ENCODE results near the gene PLXNA2. TPM values are rescaled to one million over a fixed set of nuclear protein-coding genes. Genes with fewer than 3 reads are reported as not detected.

The PLXNA2 gene
- polyA plus RNA-seq, 4 donors = 12.4 to 16.7 (median 14.4) TPM

DNA sequence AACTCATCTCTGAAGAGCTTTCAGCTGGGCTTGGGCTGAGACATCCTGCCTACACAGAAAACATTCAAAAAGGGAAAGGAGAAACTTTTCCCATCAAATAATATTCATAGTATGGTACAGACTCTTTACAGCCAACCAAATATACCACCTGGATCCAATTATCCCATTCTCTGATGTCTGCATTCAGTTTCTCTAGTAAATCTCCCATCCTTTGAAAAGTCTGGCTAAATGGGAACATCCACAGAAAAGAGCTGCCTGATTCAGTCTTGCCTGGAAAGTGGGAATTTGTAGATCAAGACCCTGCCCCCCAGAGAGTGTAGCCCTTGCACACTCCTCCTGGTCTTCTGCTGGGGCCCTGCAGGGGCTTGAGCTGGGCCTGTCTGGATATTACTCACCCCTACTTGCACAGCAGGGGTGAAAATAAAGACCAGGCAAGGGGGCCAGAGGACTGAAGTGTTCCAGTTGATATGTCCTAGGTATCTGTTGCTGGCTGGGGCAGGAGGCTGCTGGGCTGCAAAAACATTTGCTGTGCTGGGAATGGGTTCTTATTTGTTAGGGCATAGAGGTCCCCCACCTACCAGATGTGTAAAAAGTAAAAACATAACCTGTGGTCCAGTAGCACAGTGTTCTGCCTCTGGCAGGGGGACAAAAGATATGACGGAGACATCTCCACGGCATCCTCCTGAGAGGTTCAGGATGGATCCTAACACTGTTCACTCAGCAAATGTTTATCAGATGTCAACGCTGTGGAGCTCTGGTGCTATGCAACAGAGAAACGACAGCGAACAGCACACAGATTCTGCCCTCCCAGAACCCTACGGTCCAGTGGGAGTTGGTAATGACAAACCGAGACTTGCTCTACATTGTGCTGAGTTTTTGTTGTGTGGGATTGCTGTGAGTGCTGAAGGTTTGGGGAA, 140.3 kb downstream of the PLXNA2 start:
- no peak for DNase-seq (ENCODE audit: low read depth in 4 of 4, low spot score in 3 of 4)

DNA sequence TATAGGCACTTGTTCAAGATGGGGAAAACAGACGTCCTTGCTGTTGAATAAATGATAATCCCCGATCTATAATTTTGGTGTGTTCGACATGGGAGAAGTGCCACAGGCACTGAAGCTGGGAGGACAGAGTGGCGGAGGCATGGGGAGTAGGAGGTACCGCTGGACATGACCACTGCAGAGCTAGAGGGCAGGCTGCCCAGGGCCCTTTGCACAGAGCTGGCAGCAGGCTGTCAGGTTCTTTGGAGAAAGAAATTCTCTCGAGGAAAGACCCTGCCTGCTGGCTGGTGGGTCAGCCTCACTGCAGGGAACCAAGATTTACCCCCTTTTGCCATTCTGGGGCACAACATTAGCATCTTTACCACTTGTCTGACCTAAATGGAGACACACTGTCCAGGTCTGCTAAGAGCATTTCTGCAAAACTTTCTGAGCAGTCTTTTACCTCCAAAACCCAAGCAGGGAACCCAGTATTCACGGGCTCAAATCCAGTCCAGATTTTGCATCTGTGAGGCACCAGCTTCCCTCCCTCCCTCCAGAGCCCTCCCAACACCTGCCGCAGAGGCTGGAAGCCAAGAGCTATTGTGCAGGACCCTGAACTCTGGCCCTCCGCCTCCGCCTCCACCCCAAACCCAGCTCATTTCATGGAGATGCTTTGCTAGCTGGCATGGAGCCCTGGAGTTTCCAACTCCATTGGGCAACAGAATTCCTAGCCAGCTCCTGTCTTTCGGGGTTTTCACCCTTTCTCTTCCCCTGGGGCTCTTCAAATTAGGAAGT, 142.3 kb downstream of the PLXNA2 start:
- DNase-seq (ENCODE audit: low read depth in 4 of 4, low spot score in 3 of 4) = no peak

DNA sequence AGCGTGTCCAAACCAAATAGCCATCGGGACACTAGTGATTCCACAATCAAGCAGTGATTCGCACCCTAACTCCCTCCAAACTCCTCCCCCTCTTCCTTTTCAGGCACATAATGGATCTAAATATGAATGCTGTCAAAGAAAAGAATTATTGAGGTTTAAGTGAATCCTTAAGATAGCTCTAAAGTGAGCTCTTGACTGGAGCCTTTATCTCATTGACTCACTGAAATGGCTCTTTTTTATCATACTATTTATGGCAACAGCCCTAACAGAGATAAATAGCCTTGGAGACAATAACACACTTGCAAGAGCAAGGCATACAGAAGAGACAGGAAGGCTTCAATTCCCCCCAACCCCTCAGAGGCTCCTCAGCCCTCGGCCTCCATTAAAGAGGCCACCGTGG, 143.3 kb downstream of the PLXNA2 start:
- DNase-seq (ENCODE audit: low read depth in 4 of 4, low spot score in 3 of 4) = no peak

DNA sequence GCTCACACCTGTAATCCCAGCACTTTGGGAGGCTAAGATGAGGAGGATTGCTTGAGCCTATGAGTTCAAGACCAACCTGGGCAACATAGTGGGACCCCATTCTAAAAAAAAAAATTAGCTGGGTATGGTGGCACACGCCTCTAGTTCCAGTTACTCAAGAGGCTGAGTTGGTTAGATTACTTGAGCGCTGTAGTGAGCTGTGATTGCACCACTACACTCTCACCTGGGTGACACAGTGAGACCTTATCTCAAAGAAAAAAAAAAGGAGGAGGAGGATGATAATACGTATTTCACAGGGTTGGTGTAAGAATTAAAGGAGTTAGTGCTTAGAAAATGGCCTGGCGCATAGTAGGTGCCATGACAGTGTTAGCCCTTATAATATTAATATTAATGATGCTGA, 144.1 kb downstream of the PLXNA2 start:
- no peak for DNase-seq (ENCODE audit: low read depth in 4 of 4, low spot score in 3 of 4)

DNA sequence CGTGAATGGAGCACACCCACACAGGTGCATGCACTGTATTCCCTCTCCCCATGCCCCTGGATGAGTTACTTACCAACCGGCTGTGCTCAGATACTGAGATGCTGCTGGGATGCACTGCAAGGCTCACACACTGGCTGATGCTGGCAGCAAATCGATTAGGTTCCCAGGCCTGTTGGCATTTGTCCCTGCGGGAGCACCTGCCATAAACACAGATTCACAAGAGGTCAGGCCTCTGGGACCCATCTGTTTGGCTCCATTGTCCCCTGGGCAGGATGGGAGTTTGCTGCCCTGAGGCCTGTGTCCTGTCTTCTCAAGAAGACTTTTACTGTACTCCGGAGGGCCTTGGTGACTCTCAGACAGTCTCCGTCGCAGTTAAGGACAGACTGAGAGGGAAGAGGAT, 145.4 kb downstream of the PLXNA2 start:
- DNase-seq (ENCODE audit: low read depth in 4 of 4, low spot score in 3 of 4) = no peak

DNA sequence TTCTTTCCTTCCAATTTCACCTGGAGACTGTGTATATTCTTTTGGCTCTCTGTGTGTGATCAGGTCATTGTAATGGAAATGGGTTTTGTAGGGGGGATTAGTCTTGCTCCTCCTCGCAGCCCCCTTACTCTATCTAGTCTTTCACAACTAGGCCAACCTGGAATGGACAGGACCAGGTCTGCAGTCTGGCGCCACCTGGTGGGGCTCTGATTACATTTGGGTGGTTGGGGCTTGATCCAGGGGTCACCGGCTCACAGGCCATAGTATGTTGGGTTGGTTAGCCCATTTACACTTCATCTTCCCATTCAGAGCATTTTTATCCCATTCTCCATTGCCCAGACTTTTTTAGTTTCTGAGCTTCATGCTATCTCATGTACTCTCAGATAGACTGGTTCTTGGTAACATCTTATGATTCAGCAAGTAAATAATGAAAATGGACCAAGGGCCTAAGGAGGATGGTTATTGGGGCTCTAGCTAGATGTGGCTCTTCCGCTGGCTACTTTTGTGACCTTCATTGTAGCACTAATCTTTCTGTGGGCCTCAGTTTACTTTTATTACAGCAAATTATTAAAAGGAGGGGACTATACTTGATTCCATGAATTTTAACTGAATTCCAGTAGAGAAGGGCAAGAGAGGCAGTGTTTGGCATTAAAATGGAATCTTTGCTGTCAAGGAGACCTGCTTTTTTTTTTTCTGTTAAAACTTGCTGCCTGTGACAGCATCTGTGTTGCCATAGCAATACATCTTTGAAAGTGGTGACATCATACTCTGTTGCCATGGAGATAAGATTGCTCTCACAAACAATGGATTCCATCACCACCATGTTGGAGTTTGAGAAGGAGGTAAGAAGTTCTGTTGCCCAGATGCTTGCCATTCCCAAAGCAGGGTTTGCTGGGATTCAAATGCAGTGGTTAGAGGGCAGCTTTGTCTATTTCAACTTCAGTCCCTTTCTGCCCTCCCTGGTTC, 150.1 kb downstream of the PLXNA2 start:
- DNase-seq (ENCODE audit: low read depth in 4 of 4, low spot score in 3 of 4) = peak in 1 of 4 donors; percentile 36

DNA sequence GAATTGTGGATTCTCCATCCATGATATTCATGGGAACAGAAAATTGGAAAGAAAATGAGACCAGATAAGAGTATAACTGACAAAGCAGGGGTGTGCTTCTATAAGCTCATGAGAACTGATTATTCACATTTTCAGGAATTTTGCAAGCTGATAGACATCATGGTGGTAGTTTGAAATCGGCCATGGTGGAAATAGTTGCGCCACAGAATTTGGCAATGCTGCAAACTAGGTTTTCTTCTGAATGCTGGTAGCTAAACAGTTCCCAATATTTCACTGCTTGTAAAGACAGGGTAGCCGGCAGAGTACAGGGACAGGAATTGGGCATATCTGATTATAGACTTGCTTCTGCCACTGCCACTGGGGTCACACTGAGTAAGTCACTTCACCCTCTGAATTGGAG, 151.1 kb downstream of the PLXNA2 start:
- no peak for DNase-seq (ENCODE audit: low read depth in 4 of 4, low spot score in 3 of 4)

DNA sequence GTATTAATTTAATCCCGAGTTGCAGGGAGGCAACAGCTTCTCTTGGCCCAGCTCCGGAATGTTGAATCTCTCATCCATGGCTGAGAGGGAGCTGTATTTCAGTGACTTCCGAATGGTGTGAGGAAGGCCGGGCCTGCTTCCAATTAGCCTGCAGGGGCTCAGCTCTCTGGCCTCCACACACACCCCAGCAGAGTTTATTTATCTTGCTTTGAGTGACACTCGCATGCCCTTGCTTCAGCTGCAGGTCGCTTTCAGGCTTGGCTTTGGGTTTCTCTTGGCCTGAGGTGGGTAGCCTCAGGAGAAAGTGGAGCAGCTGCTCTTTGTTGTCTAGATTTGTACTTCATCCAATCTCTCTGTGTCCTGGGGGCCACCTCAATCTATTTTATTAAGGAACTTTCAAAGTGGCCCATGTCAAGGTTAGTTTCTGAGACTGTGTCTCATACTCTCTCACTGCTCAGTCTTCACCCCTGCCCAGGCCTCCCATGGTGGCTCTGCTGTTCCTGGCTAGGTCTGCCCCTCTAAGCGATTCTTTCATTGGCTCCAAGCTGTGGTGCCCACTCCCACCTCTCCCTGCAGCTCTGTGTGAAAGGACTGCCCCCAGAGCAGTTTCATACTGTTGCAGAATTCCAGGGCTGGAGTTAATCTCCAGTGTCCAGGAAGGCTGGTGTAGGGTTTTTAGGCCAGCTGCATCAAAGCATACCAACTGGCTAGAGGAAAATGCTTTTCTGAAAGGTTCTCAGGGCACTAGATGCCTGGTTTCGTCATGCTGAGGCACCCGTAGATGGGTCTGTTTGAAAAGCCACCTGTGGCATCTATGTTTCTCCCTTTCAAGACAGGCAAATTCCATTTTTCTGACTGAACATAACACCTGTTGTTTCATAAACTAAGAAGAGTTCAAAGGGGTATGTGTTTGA, 153.5 kb downstream of the PLXNA2 start:
- DNase-seq (ENCODE audit: low read depth in 4 of 4, low spot score in 3 of 4) = no peak

DNA sequence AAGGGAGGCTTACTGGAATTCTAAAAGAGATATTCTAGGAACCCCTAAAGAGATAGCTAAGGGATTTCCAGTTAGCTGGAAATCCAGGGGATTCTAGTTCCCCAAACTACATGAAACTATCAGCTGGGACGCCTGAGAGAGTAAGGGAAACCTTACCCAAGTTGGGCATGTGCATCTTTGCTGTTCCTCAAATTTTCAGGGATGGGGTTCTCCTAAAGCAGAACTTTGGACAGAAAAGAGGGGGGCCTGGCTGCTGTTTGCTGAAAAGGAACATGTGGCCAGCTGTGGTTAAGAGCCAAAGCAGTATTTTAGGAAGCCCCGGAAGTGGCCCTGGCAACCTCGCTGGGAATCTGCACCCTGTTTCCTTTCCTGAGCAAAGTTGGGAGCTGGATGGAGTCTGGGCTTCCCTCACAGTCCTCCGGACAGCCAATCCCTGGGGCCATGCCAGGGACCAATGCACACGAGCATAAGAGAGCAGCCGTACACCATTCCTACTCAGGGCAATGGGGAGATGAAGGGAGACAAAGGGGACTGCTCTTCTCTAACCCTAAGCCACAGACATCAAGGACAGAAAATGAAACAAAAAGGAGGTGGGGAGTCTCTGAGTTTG, 154.3 kb downstream of the PLXNA2 start:
- no peak for DNase-seq (ENCODE audit: low read depth in 4 of 4, low spot score in 3 of 4)

DNA sequence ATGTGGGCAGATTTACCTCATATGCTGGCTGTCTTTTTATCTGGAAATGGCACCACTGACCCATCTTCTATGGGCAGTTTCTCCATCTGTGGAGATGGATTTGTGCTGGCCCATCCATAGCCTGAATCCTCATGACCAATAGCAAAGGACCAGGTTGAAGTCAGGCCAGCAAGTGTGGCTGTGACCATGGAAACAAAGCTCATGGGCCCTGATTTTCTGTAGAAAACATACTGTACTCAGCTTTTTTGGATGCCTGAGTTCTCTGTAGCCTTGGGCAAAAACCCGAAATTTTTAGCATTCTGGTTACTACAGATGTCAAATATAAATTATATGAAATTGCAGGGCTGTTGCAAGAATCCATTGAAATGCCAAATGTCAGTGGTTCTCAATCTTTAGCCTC, 155.0 kb downstream of the PLXNA2 start:
- no peak for DNase-seq (ENCODE audit: low read depth in 4 of 4, low spot score in 3 of 4)

DNA sequence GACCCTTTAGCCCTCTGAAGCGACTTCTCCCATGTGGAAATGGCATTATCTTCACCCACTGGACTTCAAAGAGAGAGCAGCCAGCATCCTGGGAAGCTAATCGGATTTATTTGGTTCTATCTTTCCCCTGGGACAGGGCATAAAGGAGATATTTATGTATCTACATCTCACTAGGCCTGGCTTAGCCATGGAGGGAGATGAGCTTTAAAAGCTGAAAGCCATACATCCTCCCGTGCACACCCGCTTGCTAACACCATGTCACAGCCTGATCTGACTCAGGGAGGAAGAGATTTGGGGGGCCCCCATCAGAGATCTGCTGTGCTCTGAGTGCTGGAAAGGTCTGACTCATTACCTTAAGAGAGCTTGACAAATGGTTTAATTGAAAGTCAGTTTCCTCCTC, 155.9 kb downstream of the PLXNA2 start:
- no peak for DNase-seq (ENCODE audit: low read depth in 4 of 4, low spot score in 3 of 4)

DNA sequence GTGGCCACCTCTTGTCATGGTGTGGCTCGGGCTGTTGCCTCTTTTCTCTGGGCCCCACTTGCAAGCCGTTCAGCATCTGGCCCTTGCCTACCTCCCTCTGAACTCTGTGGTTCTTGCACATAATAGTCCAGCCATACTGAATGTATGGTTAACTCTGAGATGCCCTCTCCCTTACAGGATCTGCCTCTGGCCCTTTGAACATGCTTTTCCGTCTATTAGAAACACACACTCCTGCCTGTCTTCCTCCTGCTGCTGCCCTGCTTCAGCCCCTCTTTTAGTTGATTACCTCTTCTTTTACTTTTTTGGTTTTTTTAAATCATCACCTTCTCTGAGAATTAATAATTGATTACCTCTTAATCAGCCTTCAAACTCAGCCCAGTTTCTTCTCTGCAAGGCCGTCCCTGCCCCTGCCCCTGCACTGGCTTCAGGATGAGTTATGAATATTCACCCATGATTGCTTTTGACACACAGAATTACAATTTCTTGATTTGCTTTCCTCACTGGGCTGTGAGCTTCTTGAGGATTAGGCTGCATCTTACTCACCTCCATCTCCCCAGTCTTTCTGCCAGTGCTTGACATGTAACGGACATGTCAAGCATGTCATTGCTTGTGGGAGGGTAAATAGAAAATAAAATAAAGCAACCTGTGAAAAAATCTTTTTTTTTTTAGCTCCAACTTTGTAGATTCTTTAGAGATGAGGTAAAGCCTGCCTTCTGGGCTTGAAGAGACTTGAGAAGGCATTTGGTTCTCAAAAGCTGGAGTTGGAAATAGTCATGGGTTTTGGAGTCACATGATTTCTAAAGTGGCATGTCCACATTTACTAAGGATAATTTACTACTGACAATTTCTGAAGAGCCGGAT, 158.3 kb downstream of the PLXNA2 start:
- no peak for DNase-seq (ENCODE audit: low read depth in 4 of 4, low spot score in 3 of 4)

DNA sequence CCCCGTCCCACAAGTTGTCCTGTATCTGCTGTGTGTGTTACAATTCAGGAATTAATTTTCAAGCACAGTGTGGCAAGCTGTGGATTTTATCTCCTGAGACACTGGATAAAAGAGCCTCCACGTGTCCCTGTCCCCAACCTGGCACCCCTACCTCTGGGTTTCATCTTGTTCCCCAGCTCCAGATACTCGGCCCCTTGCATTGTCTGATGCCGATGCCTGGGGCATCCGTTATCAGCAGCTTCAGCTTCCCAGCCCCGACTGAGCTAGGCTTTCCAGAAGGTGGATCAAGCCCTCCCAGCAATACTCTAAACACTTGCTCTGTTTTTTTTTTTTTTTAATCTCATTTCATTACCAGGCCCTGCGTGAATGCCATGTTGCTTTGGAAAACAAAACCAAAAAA, 159.4 kb downstream of the PLXNA2 start:
- DNase-seq (ENCODE audit: low read depth in 4 of 4, low spot score in 3 of 4) = no peak

DNA sequence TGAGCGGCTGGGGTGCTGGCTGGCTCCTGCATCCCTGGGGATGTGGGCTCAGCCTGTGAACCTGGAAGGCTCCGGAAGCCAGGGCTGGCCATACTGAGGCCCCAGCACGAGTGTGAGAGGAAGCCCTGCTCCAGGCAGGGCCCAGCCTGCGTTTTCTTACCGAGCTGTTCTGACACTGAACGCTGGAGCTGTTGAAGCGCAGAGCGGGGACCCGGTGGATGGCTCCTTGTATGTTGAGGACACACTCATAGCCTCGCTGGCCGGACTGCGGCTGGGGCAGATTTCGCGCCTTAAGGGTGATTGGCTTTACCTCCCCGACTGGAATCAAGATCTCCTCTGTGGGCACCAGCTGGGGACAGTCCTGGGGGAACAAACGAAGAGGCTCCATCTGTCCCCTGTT, 160.0 kb downstream of the PLXNA2 start:
- no peak for DNase-seq (ENCODE audit: low read depth in 4 of 4, low spot score in 3 of 4)

DNA sequence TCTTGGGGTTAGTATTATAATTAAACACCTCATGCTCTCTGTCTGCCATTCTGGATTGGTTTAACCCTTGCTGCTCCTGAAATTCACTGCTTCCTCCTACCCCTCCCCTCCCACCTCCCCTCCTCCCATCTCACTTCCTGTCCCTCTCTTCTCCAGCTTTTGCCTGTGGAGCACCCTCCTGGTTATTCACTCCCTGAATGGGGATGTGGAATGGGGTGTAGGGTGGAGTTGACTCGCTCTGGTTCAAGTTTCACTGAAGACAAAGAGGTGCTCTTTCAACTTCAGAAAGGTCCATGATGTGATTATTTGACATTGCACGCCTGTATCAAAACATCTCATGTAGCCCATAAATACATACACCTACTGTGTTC, 160.5 kb downstream of the PLXNA2 start:
- DNase-seq (ENCODE audit: low read depth in 4 of 4, low spot score in 3 of 4) = no peak

DNA sequence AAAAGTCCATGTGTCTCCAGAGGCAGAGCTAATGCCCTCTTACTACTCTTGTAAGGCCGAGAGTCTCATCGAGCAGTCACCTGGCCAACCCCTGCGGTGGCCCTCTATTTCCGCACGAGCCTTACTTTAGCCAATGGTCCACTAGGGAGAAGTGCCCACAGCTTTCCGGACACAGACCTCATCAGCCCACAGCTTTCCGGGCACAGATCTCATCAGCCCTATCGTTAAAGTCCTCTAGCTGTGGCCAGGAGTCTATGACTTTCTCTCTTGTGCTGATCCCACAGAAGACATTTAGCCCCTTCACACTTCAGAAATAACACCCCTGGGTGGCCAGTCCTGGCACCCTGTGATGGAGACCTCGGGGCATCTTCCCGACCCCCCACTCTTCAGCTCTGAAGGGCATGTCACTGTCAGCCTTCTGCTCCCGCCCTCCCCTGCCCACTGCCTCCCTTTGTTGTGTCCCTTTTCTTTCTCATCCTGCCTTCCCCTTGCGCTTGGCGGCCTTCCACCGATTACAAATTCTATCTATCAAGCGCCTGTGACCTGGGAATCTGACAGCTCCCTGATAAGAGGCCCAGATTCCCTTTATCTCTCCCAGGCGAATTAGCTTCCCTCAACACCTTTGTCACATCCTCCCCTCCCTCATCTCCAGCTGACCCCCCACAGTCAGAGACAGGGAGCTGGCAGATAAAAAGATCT, 161.0 kb downstream of the PLXNA2 start:
- DNase-seq (ENCODE audit: low read depth in 4 of 4, low spot score in 3 of 4) = no peak

DNA sequence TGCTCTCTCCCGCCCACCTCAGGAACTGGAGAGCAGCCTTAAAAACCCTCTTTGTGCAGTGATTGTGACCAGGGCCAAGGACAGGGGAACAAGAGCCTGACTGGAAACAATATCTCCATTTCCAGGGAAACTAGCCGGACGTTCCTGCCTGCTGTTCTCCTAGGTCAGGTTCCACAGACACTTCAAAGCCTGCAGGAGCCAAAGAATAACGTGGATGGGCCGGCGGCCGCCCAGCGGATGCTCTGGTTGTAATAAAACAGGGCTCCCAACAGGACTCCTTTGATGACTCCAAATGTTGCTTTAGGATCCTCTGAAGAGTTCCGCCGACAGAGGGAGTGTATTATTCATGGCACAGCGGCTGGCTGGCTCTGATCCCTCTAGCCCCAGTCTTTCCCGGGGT, 162.2 kb downstream of the PLXNA2 start:
- DNase-seq (ENCODE audit: low read depth in 4 of 4, low spot score in 3 of 4) = no peak

Measured in right renal pelvis (tissue), 4 donors.